Astrocyte (in vitro differentiated cells and primary cell): Measurements from ENCODE around the gene TBX21.

Source experiments
- EZH2 ChIP-seq: IDR thresholded peaks from 2 replicates; pipeline ENCODE4 v1.6.1; 2012; ENCODE audit warnings: mild to moderate bottlenecking, low read length, inconsistent platforms; ENCODE audit not compliant: insufficient read depth
- TF ChIP-seq, protein P1 (sequence below): IDR thresholded peaks from 2 replicates; pipeline ENCODE4 v1.5.1; 2011; ENCODE audit warnings: low read depth, mild to moderate bottlenecking, inconsistent platforms, low read length, moderate library complexity; ENCODE audit not compliant: insufficient read depth

DNA sequence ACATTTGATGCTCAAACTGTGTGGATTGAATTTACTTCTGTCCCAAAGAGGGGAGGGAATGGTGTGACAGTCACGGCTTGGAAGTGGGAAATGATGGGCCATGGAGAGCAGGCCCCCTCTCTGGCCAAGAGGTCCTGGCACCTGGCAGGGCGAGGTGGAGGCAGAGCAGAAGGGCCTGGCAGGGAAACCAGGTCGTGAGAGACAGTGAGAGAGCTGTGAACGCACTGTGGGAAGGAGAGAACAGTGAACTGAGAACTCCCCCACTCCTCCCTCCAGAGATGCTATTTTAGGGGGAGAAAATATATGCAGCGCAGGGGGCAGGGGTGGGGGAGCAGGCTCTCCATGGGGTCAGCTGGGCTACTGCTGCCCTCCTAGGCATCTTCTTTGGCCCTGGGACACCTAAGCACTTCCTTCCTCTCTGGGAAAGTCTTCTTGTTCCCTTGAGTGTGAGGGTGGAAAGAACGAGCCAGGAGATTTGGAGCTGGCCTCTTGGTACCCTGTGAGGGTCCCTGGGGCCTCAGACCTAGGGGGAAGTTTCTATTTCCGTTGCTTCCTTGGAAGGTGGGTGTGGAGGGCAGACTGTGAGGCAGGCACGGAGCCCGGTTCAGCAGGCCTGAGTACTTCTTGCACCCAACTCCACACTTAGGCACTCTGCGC is 17.2 kb upstream of the TBX21 start:
- TF ChIP-seq, protein P1, sequence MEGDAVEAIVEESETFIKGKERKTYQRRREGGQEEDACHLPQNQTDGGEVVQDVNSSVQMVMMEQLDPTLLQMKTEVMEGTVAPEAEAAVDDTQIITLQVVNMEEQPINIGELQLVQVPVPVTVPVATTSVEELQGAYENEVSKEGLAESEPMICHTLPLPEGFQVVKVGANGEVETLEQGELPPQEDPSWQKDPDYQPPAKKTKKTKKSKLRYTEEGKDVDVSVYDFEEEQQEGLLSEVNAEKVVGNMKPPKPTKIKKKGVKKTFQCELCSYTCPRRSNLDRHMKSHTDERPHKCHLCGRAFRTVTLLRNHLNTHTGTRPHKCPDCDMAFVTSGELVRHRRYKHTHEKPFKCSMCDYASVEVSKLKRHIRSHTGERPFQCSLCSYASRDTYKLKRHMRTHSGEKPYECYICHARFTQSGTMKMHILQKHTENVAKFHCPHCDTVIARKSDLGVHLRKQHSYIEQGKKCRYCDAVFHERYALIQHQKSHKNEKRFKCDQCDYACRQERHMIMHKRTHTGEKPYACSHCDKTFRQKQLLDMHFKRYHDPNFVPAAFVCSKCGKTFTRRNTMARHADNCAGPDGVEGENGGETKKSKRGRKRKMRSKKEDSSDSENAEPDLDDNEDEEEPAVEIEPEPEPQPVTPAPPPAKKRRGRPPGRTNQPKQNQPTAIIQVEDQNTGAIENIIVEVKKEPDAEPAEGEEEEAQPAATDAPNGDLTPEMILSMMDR = no peak
- TF ChIP-seq EZH2 = no peak
